ENCODE results near the gene WNK1.
A peak's percentile ranks its signal among the peaks of the same experiment; 100 is the strongest.
"Not testable (repeated sequence)": the region's sequence is repeated elsewhere in the genome, so short reads cannot be mapped to it uniquely, and the experiment has no call there.

Gene WNK1

GRCh38 chr12:749751-750270 is 2.6 kb upstream of the WNK1 start:
- DNase-seq = no peak

- no peak for DNase-seq
These were observed 1.8 kb upstream of the WNK1 start for GRCh38 chr12:750366-751191.

GRCh38 chr12:751192-751998 is 984 bp upstream of the WNK1 start:
- DNase-seq = peak; percentile 87

GRCh38 chr12:752695-753610 is 574 bp downstream of the WNK1 start:
- DNase-seq = peak; percentile 22

GRCh38 chr12:753611-754472 is 1.5 kb downstream of the WNK1 start:
- peak; percentile 46 for DNase-seq

GRCh38 chr12:754473-754820 is 2.1 kb downstream of the WNK1 start:
- DNase-seq = no peak

GRCh38 chr12:754851-755562 is 2.6 kb downstream of the WNK1 start:
- DNase-seq = peak; percentile 8

- no peak for DNase-seq
These were observed 7.2 kb downstream of the WNK1 start for GRCh38 chr12:759628-760027.

GRCh38 chr12:761256-761655 is 8.9 kb downstream of the WNK1 start:
- no peak for DNase-seq

GRCh38 chr12:765840-766239 is 13.5 kb downstream of the WNK1 start:
- DNase-seq = no peak

GRCh38 chr12:768434-768833 is 16.1 kb downstream of the WNK1 start:
- DNase-seq = no peak

GRCh38 chr12:770479-770878 is 18.1 kb downstream of the WNK1 start:
- no peak for DNase-seq

GRCh38 chr12:772056-772697 is 19.8 kb downstream of the WNK1 start:
- DNase-seq = no peak

- DNase-seq = no peak
These were observed 21.8 kb downstream of the WNK1 start for GRCh38 chr12:774051-774614.

GRCh38 chr12:775973-776771 is 23.8 kb downstream of the WNK1 start:
- not testable (repeated sequence) for DNase-seq

GRCh38 chr12:776772-777373 is 24.5 kb downstream of the WNK1 start:
- not testable (repeated sequence) for DNase-seq

- DNase-seq = no peak
These were observed 25.2 kb downstream of the WNK1 start for GRCh38 chr12:777550-778047.

GRCh38 chr12:778615-779014 is 26.2 kb downstream of the WNK1 start:
- no peak for DNase-seq
